AG04450 (cell line): ENCODE measurements around the gene SLC38A5. TPM values are rescaled to one million over a fixed set of nuclear protein-coding genes. Genes with fewer than 3 reads are reported as not detected.

ENCODE experiments used
- CTCF ChIA-PET: fragments of 300-600, 350-600 bp; formaldehyde crosslinking; extraction: SDS; loops from one replicate; lab custom pipeline; 2022; ENCODE audit warnings: antibody characterized with exemption, inconsistent platforms; lab: Charles Lee
- POLR2A ChIA-PET: fragments of 350-600 bp; formaldehyde crosslinking; extraction: SDS; loops from one replicate; lab custom pipeline; 2021; ENCODE audit warnings: antibody characterized with exemption, inconsistent platforms; lab: Yijun Ruan, JAX
- DNase-seq: peaks from one replicate; pipeline ENCODE4 v3.0.0-alpha.2; 2011; ENCODE audit warnings: low read depth, low spot score
- H3K27ac ChIP-seq: one replicate; pipeline ENCODE4 v1.5.1; 2012; ENCODE audit warnings: low read depth, low read length, control low read depth
- H3K27me3 ChIP-seq: one replicate; pipeline ENCODE4 v1.6.0; 2012; ENCODE audit warnings: low read length; ENCODE audit not compliant: control insufficient read depth, insufficient read depth
- H3K4me3 ChIP-seq: 2 replicates; pipeline ENCODE4 v1.5.1; 2011; ENCODE audit warnings: mild to moderate bottlenecking, low read depth, low read length, control low read depth
- H3K9me3 ChIP-seq: 2 replicates; pipeline ENCODE4 v1.5.1; 2012; ENCODE audit warnings: low read length; ENCODE audit not compliant: control insufficient read depth, insufficient read depth
- CTCF ChIP-seq: IDR thresholded peaks from 2 replicates; pipeline ENCODE4 v1.5.1; 2011; ENCODE audit warnings: low read depth, low read length, control low read depth, inconsistent platforms
- polyA plus RNA-seq: library from polyadenylated mRNA; depleted of rRNA; stranded (reverse); fragments of >200 nt; gene quantifications from 2 replicates; pipeline ENCODE4 v1.2.3, GENCODE V29; 2011

Gene SLC38A5
- polyA plus RNA-seq, 1 experiment, result 19.1 TPM

GRCh38 chrX:48493890-48494364 is 23.9 kb upstream of the SLC38A5 start:
- H3K9me3 ChIP-seq, result no peaks in the 10 kb centered on the region
- H3K27ac ChIP-seq, result no peak overlapping the region
- peak; percentile 45 for TF ChIP-seq CTCF
- ChIA-PET CTCF (interaction anchor here (0.6 to 2.8 kb wide), 12 partner anchors 9 to 640 kb away, joined by 3 to 17 read pairs (median 3); no protein-coding TSS in a partner anchor), POLR2A (interaction anchor here (0.5 kb wide), 1 partner anchor 371 kb away, joined by 3 read pairs; no protein-coding TSS in a partner anchor)
- H3K27me3 ChIP-seq, result no peaks in the 10 kb centered on the region
- H3K4me3 ChIP-seq, result no peak overlapping the region
- DNase-seq, result no peak

GRCh38 chrX:48492293-48492910 is 22.3 kb upstream of the SLC38A5 start:
- TF ChIP-seq CTCF, result no peak
- Histone ChIP-seq H3K9me3 (no peaks in the 10 kb centered on the region), H3K4me3 (no peak overlapping the region), H3K27ac (peak overlapping the region; percentile 21), H3K27me3 (no peaks in the 10 kb centered on the region)
- ChIA-PET CTCF (interaction anchor here (0.7 to 1.2 kb wide), 2 partner anchors 17 to 409 kb away, joined by 3 to 5 read pairs; no protein-coding TSS in a partner anchor), POLR2A (no interaction called here)
- DNase-seq, result no peak

GRCh38 chrX:48491809-48492208 is 21.7 kb upstream of the SLC38A5 start:
- CTCF ChIA-PET, result interaction anchor here (1.2 kb wide), 1 partner anchor 408 kb away, joined by 5 read pairs; no protein-coding TSS in a partner anchor
- Histone ChIP-seq H3K4me3 (no peak overlapping the region), H3K27ac (no peak overlapping the region), H3K27me3 (no peaks in the 10 kb centered on the region), H3K9me3 (no peaks in the 10 kb centered on the region)
- DNase-seq, result no peak
- POLR2A ChIA-PET, result no interaction called here
- no peak for TF ChIP-seq CTCF

- no peaks in the 10 kb centered on the region for H3K9me3 ChIP-seq
- TF ChIP-seq CTCF, result no peak
- POLR2A ChIA-PET, result no interaction called here
- DNase-seq, result no peak
- CTCF ChIA-PET, result no interaction called here
- no peak overlapping the region for H3K4me3 ChIP-seq
- no peaks in the 10 kb centered on the region for H3K27me3 ChIP-seq
- no peak overlapping the region for H3K27ac ChIP-seq
Observed at GRCh38 chrX:48490661-48491060, 20.6 kb upstream of the SLC38A5 start.

- no peaks in the 10 kb centered on the region for H3K27me3 ChIP-seq
- ChIA-PET CTCF (interaction anchor here (1.0 kb wide), 1 partner anchor 407 kb away, joined by 3 read pairs; no protein-coding TSS in a partner anchor), POLR2A (no interaction called here)
- no peaks in the 10 kb centered on the region for H3K9me3 ChIP-seq
- no peak overlapping the region for H3K27ac ChIP-seq
- DNase-seq, result no peak
- TF ChIP-seq CTCF, result no peak
- H3K4me3 ChIP-seq, result no peak overlapping the region
Observed at GRCh38 chrX:48489892-48490291, 19.8 kb upstream of the SLC38A5 start.
